Neuronal stem cell (in vitro differentiated cells): ENCODE results near the gene RNF10.
A peak's percentile ranks its signal among the peaks of the same experiment; 100 is the strongest.
"Not testable (repeated sequence)": the region's sequence is repeated elsewhere in the genome, so short reads cannot be mapped to it uniquely, and the experiment has no call there.

Experiments used
- DNase-seq: peaks from one replicate; pipeline ENCODE4 v3.0.0-alpha.2; 2013; ENCODE audit warnings: low spot score
- H2AFZ ChIP-seq: one replicate; pipeline ENCODE4 v1.6.1; 2013; ENCODE audit warnings: mild to moderate bottlenecking, low read length, inconsistent platforms
- H2AK5ac ChIP-seq: 2 replicates; pipeline ENCODE4 v1.6.1; 2013; ENCODE audit warnings: low read depth, mild to moderate bottlenecking, inconsistent platforms, low read length, moderate library complexity, mixed read lengths
- H2BK120ac ChIP-seq: 2 replicates; pipeline ENCODE4 v1.6.1; 2013; ENCODE audit warnings: low read depth, mild to moderate bottlenecking, inconsistent platforms, low read length, moderate library complexity, mixed read lengths
- H2BK12ac ChIP-seq: one replicate; pipeline ENCODE4 v1.6.1; 2013; ENCODE audit warnings: low read length, inconsistent platforms
- H2BK15ac ChIP-seq: 2 replicates; pipeline ENCODE4 v1.6.1; 2013; ENCODE audit warnings: mild to moderate bottlenecking, low read length, inconsistent platforms, mixed read lengths
- H2BK5ac ChIP-seq: one replicate; pipeline ENCODE4 v1.6.1; 2013; ENCODE audit warnings: inconsistent platforms, mild to moderate bottlenecking, low read length, moderate library complexity
- H3K14ac ChIP-seq: one replicate; pipeline ENCODE4 v1.6.1; 2013; ENCODE audit warnings: low read length, inconsistent platforms
- H3K18ac ChIP-seq: 2 replicates; pipeline ENCODE4 v1.6.1; 2013; ENCODE audit warnings: low read length, inconsistent platforms
- H3K23ac ChIP-seq: 2 replicates; pipeline ENCODE4 v1.6.1; 2013; ENCODE audit warnings: low read depth, mild to moderate bottlenecking, mixed read lengths, low read length, inconsistent platforms; ENCODE audit not compliant: poor library complexity
- H3K27ac ChIP-seq: replicated peaks from 3 replicates; pipeline ENCODE4 v1.5.1; 2013; ENCODE audit warnings: low read length, inconsistent platforms
- H3K27me3 ChIP-seq, 3 experiments: 2 replicates each; pipeline ENCODE4 v1.6.1; 2013; ENCODE audit warnings: low read length in 3 of 3, mild to moderate bottlenecking in 2 of 3, inconsistent platforms in 1 of 3, low read depth in 1 of 3, mixed read lengths in 1 of 3, moderate library complexity in 1 of 3; ENCODE audit not compliant: control insufficient read depth in 3 of 3, insufficient read depth in 3 of 3
- H3K36me3 ChIP-seq, 2 donors: replicated peaks in 1 of 2; 2 replicates each; pipeline ENCODE4 v1.6.1; 2013; ENCODE audit warnings: low read length in 2 of 2; ENCODE audit not compliant: control insufficient read depth in 2 of 2, insufficient read depth in 2 of 2
- H3K4ac ChIP-seq: 2 replicates; pipeline ENCODE4 v1.6.1; 2013; ENCODE audit warnings: inconsistent platforms, mild to moderate bottlenecking, low read length, moderate library complexity
- H3K4me1 ChIP-seq, 2 donors: 1 replicate in 1 of 2; 2 replicates in 1 of 2; pipeline ENCODE4 v1.6.1; 2013; ENCODE audit warnings: low read length in 2 of 2, low read depth in 1 of 2; ENCODE audit not compliant: control insufficient read depth in 2 of 2, insufficient read depth in 1 of 2
- H3K4me2 ChIP-seq: one replicate; pipeline ENCODE4 v1.6.1; 2013; ENCODE audit warnings: mild to moderate bottlenecking, low read length, inconsistent platforms; ENCODE audit not compliant: insufficient read depth, poor library complexity, severe bottlenecking
- H3K4me3 ChIP-seq, 2 donors: 2 replicates each; pipeline ENCODE4 v1.5.1; 2013; ENCODE audit warnings: low read length in 2 of 2, mild to moderate bottlenecking in 2 of 2, inconsistent platforms in 1 of 2, moderate library complexity in 1 of 2
- H3K79me1 ChIP-seq: one replicate; pipeline ENCODE4 v1.6.1; 2013; ENCODE audit warnings: low read depth, mild to moderate bottlenecking, inconsistent platforms, low read length, moderate library complexity
- H3K9ac ChIP-seq: one replicate; pipeline ENCODE4 v1.6.1; 2013; ENCODE audit warnings: mild to moderate bottlenecking, low read depth, low read length, inconsistent platforms; ENCODE audit not compliant: poor library complexity
- H3K9me3 ChIP-seq, 2 donors: replicated peaks in 1 of 2; 2 replicates each; pipeline versions ENCODE3 to v1.6.1; 2013; ENCODE audit warnings: low read length in 2 of 2, mild to moderate bottlenecking in 2 of 2, inconsistent platforms in 1 of 2, low read depth in 1 of 2, mixed read lengths in 1 of 2, moderate library complexity in 1 of 2; ENCODE audit not compliant: control insufficient read depth in 2 of 2, insufficient read depth in 1 of 2
- H4K8ac ChIP-seq: one replicate; pipeline ENCODE4 v1.6.1; 2013; ENCODE audit warnings: low read depth, mild to moderate bottlenecking, inconsistent platforms, low read length, moderate library complexity
- H4K91ac ChIP-seq: one replicate; pipeline ENCODE4 v1.6.1; 2013; ENCODE audit warnings: low read length, low read depth, mild to moderate bottlenecking, inconsistent platforms; ENCODE audit not compliant: poor library complexity
- WGBS, 2 donors: extraction: QIAGEN DNeasy Blood & Tissue Kit; methylation state at CpG; one replicate each; pipeline ENCODE4 v1.1.7; 2013; ENCODE audit warnings: missing lambda C conversion rate in 2 of 2, mixed read lengths in 1 of 2; ENCODE audit not compliant: insufficient read length in 2 of 2, insufficient replicate concordance in 1 of 2; ENCODE audit errors: extremely low coverage in 2 of 2; 5-methylcytosine and 5-hydroxymethylcytosine counted together

RNF10 gene

DNA sequence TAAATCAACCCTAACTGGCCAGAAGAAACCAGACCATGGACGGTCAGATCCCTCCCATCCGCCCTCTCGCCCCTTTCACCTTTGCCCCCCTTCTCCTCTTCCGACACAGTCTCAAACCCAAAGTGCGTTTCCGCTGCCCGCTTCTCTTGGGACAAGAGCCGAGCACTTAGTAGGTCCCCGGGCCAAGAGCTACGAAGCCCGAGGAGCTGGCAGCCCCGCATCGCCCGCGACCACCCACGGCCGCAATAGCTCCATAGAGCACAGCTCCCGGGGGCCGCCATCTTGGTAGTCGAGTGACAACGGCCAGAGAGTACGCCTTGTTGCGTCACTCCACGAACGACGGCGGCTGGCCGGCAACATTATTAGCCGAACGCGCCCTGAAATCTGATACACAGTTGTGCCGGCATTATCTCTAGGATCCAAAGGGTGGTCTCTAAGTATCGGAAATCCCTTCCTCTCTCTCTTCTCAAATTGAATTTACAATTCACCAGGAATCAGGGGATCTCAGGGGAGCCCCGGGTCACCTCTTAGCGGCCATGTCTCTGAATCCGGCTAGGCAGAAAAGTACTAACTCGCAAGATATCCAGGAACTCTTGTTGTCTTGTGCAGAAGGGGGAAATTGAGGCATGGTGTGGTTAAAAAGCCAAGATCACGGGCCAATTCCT is 5.2 kb upstream of the RNF10 start, which contains the start of gene COQ5:
Gene COQ5, minus strand, starts transcription at position 298 of the 665 bp plus-strand sequence. Its CDS starts 17 bp downstream, at position 281.
- DNase-seq = peak; percentile 88
- peak within 1 kb of the TSS; percentile 94 for H3K27ac ChIP-seq
- H3K18ac ChIP-seq = peak within 1 kb of the TSS; percentile 98
- peak within 1 kb of the TSS; percentile 96 for H3K9ac ChIP-seq
- H2AK5ac ChIP-seq = no peak within 1 kb of the TSS
- no peak within 1 kb of the TSS for H2BK12ac ChIP-seq
- H4K8ac ChIP-seq = peak within 1 kb of the TSS; percentile 86
- no peak within 1 kb of the TSS for H2BK5ac ChIP-seq
- no peak within 1 kb of the TSS for H3K14ac ChIP-seq
- H3K4ac ChIP-seq = no peak within 1 kb of the TSS
- H2BK120ac ChIP-seq = no peak within 1 kb of the TSS
- H3K27me3 ChIP-seq = no peaks in the 10 kb centered on the region
- no peak within 1 kb of the TSS for H2BK15ac ChIP-seq
- H3K79me1 ChIP-seq = no peaks in the 10 kb centered on the region
- peaks cover 2 to 17% of the 10 kb centered on the region in 2 donors for H3K36me3 ChIP-seq
- peak within 1 kb of the TSS; percentile 87 to 98 for H3K4me3 ChIP-seq
- H3K23ac ChIP-seq = peak within 1 kb of the TSS; percentile 75
- H2AFZ ChIP-seq = peak within 1 kb of the TSS; percentile 94
- no peaks in the 10 kb centered on the region for H3K9me3 ChIP-seq
- peaks cover 0 to 7% of the 10 kb centered on the region in 2 donors for H3K4me1 ChIP-seq
- WGBS, 2 donors = no CpG with 5 or more reads among the region's 38 CpGs
- no peak within 1 kb of the TSS for H4K91ac ChIP-seq
- peak within 1 kb of the TSS; percentile 83 for H3K4me2 ChIP-seq

DNA sequence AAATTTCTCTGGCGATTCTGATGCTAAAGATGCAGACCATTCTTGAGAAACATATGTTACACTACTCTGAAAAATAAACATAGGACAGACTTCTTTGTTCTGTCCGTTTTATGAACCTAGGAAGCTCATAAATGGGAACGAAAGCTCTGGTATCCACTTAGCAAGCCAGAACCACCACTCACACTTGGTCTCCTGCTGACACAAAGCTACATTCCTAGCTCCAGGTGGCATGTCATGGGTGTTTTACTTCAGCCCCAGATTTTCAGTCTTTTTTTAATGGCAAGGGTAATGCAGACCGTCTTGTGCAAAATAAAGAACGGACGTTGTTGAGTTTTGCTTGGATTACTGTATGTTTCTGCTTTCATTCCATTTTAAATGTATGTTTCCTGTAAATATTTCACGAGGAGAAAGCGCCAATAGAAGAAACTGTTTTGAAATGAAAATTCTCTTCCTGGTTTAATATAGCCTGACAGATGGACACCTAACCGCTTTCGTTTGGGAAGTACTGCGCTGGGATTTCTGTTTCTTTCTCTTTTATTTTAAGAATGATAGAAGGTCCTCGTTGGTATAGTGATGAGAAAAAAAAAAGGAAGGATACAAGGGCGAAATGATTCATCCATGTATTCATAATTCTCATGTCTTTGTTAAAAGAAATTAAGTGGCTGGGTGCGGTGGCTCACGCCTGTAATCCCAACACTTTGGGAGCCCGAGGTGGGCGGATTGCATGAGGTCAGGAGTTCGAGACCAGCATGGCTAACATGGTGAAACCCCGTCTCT is 4.3 kb upstream of the RNF10 start:
- Histone ChIP-seq H3K36me3 (peaks cover 2 to 14% of the 10 kb centered on the region in 2 donors), H2AFZ (peak overlapping the region; percentile 94), H3K79me1 (peaks cover 5% of the 10 kb centered on the region), H3K14ac (no peak overlapping the region), H3K9me3 (no peaks in the 10 kb centered on the region), H3K9ac (no peak overlapping the region), H3K27me3 (no peaks in the 10 kb centered on the region), H3K18ac (no peak overlapping the region), H2BK12ac (no peak overlapping the region), H3K27ac (no peak overlapping the region), H2BK120ac (no peak overlapping the region), H3K4ac (no peak overlapping the region), H2BK15ac (no peak overlapping the region), H2AK5ac (no peak overlapping the region), H3K4me1 (peaks cover 0 to 7% of the 10 kb centered on the region in 2 donors), H3K4me2 (no peak overlapping the region), H3K4me3 (peak overlapping the region in 1 of 2 donors; percentile 87), H4K91ac (no peak overlapping the region), H3K23ac (no peak overlapping the region), H4K8ac (no peak overlapping the region), H2BK5ac (no peak overlapping the region)
- DNase-seq = peak; percentile 11
- WGBS, 2 donors = no CpG with 5 or more reads among the region's 19 CpGs

DNA sequence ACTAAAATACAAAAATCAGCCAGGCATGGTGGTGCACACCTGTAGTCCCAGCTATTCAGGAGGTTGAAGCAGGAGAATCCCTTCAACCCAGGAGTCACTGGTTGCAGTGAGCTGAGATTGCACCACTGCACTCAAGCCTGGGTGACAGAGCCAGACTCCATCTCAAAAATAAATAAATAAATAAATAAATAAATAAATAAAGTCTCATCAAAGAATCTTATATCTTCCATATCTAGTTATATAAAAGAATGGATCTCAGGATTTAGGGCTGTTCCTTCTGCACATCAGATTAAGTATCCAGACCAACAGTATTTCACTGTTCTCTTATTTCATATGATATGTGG is 3.8 kb upstream of the RNF10 start:
- H3K9me3 ChIP-seq = not testable (repeated sequence)

DNA sequence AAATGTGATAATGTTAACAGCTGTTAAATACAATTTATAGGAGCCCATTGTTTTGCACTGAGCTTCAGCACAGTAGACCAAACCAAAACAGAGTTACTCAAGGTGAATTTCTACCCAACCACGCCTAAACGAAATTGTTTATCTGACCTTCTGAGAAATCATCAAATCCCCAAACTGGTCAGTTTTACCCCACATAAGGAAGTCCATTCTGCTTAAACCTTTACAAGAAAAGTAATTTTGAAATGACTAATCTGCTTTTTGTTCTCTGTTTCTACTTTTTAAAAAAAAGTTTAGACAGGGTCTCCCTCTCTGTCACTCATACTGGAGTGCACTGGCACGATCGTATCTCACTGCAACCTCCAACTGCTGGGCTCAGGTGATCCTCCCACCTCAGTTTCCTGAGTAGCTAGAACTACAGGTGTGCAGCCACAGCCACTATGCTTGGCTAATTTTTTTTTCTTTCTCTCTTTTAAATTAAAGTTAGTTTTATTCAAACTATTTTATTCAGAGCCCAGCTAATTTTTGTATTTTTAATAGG is 1.4 kb upstream of the RNF10 start:
- no peak overlapping the region for H2BK12ac ChIP-seq
- H3K79me1 ChIP-seq = peaks cover 8% of the 10 kb centered on the region
- no peak overlapping the region for H2AFZ ChIP-seq
- peaks cover 6 to 22% of the 10 kb centered on the region in 2 donors for H3K4me1 ChIP-seq
- no peak for DNase-seq
- WGBS, 2 donors = no CpG with 5 or more reads among the region's 4 CpGs
- H2BK15ac ChIP-seq = no peak overlapping the region
- no peak overlapping the region for H4K91ac ChIP-seq
- peaks cover 0 to 23% of the 10 kb centered on the region in 2 donors for H3K36me3 ChIP-seq
- no peak overlapping the region for H3K18ac ChIP-seq
- H3K27me3 ChIP-seq = no peaks in the 10 kb centered on the region
- H4K8ac ChIP-seq = no peak overlapping the region
- H2BK120ac ChIP-seq = no peak overlapping the region
- H2BK5ac ChIP-seq = no peak overlapping the region
- no peaks in the 10 kb centered on the region for H3K9me3 ChIP-seq
- H3K14ac ChIP-seq = no peak overlapping the region
- no peak overlapping the region for H2AK5ac ChIP-seq
- H3K4me3 ChIP-seq = no peak overlapping the region
- H3K9ac ChIP-seq = no peak overlapping the region
- no peak overlapping the region for H3K27ac ChIP-seq
- H3K4me2 ChIP-seq = no peak overlapping the region
- H3K4ac ChIP-seq = no peak overlapping the region
- H3K23ac ChIP-seq = no peak overlapping the region

More for the DNA sequence above, 3.8 kb upstream of the RNF10 start:
- H2BK12ac ChIP-seq, H2BK5ac ChIP-seq, H2AK5ac ChIP-seq, H3K27me3 ChIP-seq, H3K4ac ChIP-seq, H2BK15ac ChIP-seq, DNase-seq, H4K8ac ChIP-seq, H3K4me3 ChIP-seq, H3K27ac ChIP-seq, H3K14ac ChIP-seq, H3K79me1 ChIP-seq, H3K18ac ChIP-seq, H4K91ac ChIP-seq, H2AFZ ChIP-seq, H2BK120ac ChIP-seq, H3K4me2 ChIP-seq, H3K9ac ChIP-seq, H3K23ac ChIP-seq: not testable (repeated sequence)
- Histone ChIP-seq H3K4me1 (peaks cover 0 to 10% of the 10 kb centered on the region in 2 donors), H3K36me3 (peaks cover 0 to 12% of the 10 kb centered on the region in 2 donors)
